Measurements from ENCODE around the gene C6orf47.

C6orf47 gene

DNA sequence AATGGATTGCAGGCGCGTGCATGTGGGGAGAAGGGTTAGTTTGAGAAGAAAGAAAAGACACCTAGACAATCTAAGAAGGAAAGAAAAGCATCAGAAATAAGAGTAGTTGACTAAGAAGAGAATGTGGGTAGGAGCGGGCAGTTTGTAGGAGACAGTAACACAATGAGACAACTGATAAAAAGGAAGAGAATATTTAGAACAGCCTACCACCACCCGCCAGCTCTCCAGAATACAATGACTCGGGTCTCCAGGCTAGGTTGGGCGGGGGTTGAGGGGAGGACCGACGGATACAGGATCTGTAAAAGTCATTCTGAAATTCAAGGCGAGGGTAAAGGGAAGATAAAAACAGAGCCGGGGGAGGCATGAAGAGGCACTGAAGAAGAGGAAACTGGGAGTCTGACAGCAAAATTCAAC lies 41.8 kb upstream of the C6orf47 start:
- DNase-seq (ENCODE audit: extremely low read depth, low read depth): no peak
- TF ChIP-seq, protein P1, sequence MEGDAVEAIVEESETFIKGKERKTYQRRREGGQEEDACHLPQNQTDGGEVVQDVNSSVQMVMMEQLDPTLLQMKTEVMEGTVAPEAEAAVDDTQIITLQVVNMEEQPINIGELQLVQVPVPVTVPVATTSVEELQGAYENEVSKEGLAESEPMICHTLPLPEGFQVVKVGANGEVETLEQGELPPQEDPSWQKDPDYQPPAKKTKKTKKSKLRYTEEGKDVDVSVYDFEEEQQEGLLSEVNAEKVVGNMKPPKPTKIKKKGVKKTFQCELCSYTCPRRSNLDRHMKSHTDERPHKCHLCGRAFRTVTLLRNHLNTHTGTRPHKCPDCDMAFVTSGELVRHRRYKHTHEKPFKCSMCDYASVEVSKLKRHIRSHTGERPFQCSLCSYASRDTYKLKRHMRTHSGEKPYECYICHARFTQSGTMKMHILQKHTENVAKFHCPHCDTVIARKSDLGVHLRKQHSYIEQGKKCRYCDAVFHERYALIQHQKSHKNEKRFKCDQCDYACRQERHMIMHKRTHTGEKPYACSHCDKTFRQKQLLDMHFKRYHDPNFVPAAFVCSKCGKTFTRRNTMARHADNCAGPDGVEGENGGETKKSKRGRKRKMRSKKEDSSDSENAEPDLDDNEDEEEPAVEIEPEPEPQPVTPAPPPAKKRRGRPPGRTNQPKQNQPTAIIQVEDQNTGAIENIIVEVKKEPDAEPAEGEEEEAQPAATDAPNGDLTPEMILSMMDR (IDR thresholded peaks at IDR 0.05; ENCODE audit: low read depth, low read length): no peak

DNA sequence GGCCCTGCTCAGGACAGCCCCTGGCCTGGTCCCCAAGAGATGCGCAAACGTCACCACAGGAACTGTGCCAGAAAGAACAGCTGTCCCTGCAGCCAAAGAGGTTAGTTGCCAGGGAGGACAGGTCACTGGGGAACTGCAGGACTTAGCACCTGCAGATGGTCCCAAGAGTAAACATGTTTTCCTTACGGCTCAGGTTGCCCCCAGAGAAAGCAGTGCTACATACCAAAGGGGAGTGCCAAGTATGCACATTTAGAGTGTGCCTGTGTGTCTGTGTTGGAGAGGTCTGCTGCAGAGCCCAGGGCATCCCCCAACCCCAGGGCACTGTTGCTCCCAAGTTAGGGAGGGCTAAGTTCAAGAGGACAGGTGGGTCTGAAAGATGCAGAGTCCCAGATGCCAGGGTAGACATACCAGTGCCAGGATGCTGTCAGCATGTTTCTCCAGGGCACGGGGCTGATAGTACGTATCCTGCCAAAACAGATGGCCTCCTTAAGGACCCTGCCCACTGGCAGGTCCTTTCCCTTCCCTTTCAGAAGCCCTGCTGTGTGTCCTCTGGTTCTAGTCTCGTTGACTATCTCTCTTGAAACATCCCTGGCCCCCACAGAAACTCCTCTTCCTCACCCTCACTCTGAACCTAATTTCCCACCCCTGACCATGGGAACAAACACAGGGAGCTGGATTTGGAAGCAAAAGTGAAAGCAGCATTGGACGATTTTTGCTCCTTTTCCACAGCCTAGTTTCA lies 41.3 kb upstream of the C6orf47 start:
- no peak for DNase-seq (ENCODE audit: extremely low read depth, low read depth)
- TF ChIP-seq, protein P1 (IDR thresholded peaks at IDR 0.05; ENCODE audit: low read depth, low read length): no peak

DNA sequence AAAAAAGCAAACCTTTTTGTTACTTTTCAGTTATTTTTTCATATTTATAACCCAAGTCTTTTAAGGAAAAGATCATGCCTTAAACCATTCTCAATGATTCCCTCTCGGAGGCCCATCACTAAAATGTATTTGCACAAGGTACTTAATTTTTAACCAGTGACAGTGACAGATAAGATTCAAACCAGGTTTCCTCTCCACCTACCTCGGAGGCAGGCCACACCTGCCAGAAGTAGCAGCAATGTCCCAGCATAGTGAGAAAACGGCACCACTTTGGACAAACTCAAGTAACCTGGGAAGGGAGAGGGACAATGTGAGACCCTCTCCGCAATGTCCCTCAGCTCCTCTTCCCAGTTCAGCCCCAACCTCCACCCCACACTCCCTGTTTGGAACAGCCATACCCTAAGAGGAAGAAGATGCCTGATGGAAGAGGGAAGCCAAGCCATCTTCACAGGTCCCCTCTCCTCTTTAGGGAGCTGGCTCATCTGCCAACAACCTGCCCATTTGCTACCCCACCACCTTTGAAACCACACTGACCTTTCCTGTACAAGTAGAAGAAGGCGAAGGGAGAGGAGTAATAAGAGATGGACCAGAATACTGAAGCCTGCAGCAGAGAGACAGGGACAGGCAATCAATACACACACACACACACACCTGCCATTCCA lies 40.3 kb upstream of the C6orf47 start:
- no peak for DNase-seq (ENCODE audit: extremely low read depth, low read depth)
- TF ChIP-seq, protein P1 (IDR thresholded peaks at IDR 0.05; ENCODE audit: low read depth, low read length): no peak

DNA sequence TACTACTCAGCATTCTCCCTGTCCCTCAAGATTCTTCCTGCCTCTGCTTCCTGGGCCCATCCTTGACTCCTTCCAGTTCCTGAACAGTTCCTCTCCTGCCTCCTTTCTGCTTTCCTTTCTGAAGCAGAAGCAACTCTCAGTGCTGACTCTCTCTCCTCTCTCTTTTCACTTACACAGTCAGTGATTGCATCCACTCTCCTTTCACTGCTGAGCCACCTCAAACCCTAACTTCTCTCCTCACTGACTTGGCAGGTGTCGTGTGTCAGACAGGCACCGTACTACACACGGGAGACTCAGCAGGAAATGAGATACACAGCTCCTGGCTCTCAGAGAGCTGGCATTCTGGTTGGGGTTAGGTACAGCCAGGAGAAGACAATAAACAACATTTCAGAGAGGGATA lies 37.0 kb upstream of the C6orf47 start:
- TF ChIP-seq, protein P1 (IDR thresholded peaks at IDR 0.05; ENCODE audit: low read depth, low read length): no peak
- DNase-seq (ENCODE audit: extremely low read depth, low read depth): no peak

DNA sequence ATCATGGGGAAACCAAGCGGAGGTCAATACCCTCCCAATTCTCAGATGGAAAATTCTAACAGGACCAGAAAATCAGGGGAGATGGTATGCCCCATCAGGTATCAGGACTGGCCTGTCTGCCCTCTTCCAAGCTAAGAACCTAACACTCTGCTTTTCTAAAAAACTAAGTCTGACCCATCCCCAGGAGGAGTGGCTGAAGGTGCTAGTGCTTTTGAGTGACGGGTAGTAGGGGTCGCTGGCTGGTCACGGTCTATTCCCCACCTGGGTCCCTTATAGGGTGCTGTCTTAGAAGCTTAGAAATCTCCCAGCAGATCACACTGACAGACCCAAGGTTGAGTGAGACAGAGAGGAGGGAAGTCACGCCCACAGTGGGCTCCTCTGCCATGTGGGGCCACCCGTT lies 33.0 kb upstream of the C6orf47 start:
- TF ChIP-seq, protein P1 (IDR thresholded peaks at IDR 0.05; ENCODE audit: low read depth, low read length): no peak

DNA sequence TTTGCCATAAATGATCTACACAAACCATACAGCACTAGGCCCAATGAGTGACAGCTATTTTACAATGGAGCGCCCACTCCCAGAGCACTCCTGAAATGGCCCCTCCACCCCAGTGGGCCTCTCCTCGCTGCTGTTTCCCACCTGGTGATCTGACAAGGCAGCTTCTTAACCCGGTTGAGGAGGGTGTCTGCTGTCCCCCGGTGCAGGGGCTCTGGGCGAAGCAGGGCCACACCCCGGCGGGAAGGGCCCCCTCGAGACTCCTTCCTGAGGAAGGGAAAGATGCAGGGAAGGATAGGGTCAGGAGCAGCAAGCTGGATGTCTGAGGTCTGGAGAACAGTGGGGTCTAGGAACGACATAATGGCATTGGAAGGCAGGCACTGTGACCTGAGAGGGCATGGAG lies 32.3 kb upstream of the C6orf47 start:
- TF ChIP-seq, protein P1 (IDR thresholded peaks at IDR 0.05; ENCODE audit: low read depth, low read length): no peak
- no peak for DNase-seq (ENCODE audit: extremely low read depth, low read depth)

More for the DNA sequence above, 33.0 kb upstream of the C6orf47 start:
- no peak for DNase-seq (ENCODE audit: extremely low read depth, low read depth)

DNA sequence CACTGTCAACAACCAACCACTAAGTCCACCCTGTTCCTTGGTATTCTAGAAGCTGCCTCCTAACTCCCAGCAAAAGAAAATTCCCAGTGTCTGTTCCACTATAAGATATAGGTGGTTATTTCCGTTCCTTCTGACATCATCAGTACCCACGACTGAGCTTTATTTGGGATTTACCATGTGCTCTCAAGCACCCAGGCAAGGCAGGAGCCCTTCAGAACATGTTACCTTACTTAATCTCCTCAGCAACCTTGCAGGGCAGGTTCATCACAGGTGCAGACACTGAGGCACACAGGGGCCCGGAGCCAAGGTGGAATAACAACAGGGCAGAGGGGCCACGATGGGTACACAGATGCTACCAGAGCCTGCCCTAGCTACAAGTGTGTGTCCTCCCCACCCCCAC lies 31.8 kb upstream of the C6orf47 start:
- DNase-seq (ENCODE audit: extremely low read depth, low read depth): no peak
- TF ChIP-seq, protein P1 (IDR thresholded peaks at IDR 0.05; ENCODE audit: low read depth, low read length): no peak

Data from AG09319 (cell line).